ENCODE measurements around the gene WNT8A.
"Not testable (repeated sequence)": the region's sequence is repeated elsewhere in the genome, so short reads cannot be mapped to it uniquely, and the experiment has no call there.

Gene WNT8A

DNA sequence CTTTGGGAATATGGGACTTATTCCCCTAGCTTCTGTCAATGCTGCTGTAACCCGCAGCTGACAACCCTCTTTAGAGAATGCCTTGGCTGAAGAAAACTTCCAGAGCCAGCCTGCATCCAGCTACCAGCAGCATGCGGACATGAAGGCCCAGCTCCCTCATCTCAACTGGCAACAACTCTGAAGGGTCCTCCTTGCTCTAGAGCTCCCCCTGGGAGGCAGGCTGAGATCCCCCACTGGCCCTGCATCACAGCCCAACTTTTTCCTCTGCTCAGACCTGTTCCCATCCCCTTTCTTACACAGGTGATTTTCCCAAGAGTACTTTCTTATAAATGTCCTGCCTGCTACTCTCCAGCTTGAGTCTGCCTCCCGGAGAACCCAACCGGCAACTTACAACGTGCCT is 18.7 kb upstream of the WNT8A start:
- ATAC-seq (replicated peaks) (no peak), DNase-seq (peak in 1 of 3 experiments; percentile 5)
- H3K27me3 Mint-ChIP-seq: no peaks in the 10 kb centered on the region
- no peaks in the 10 kb centered on the region for H3K9me3 Mint-ChIP-seq
- no peak overlapping the region for H3K4me3 Mint-ChIP-seq
- no peak overlapping the region for H3K27ac Mint-ChIP-seq
- H3K4me1 Mint-ChIP-seq (ENCODE audit: low read depth in 2 of 2): peaks cover 4 to 6% of the 10 kb centered on the region in 2 donors
- H3K36me3 Mint-ChIP-seq (ENCODE audit: insufficient read depth): peaks cover 3% of the 10 kb centered on the region

DNA sequence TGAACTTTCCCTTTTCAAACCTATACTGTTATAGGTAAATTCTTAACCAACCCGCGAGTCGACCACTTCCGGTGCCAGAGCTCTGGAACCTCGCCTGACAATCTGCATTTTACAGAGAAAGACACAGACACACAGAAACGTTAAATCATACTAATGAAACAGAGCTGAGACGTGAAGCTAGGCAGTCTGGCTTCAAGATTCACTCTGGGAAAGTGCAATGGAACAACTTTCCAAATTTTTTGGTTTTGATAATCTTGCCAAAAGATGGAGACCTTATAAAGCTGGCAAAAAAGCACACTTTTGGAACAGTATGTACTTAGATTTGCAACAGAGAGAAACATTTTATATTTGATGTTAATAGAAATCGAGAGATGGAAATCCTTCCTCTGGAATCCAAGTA is 15.9 kb upstream of the WNT8A start:
- no peaks in the 10 kb centered on the region for H3K9me3 Mint-ChIP-seq
- peaks cover 0 to 9% of the 10 kb centered on the region in 2 donors for H3K27me3 Mint-ChIP-seq
- ATAC-seq (replicated peaks): no peak
- peaks cover 3% of the 10 kb centered on the region for H3K36me3 Mint-ChIP-seq (ENCODE audit: insufficient read depth)
- H3K4me3 Mint-ChIP-seq: no peak overlapping the region
- H3K4me1 Mint-ChIP-seq (ENCODE audit: low read depth in 2 of 2): peaks cover 4 to 6% of the 10 kb centered on the region in 2 donors
- H3K27ac Mint-ChIP-seq: no peak overlapping the region
- no peak for DNase-seq

- ATAC-seq (replicated peaks): peak; percentile 71
- DNase-seq: peak; percentile 51 to 60 (median 59)
- Mint-ChIP-seq H3K27ac (peak overlapping the region in 1 of 2 donors; percentile 67), H3K4me3 (no peak overlapping the region), H3K27me3 (peaks cover 0 to 9% of the 10 kb centered on the region in 2 donors), H3K36me3 (ENCODE audit: insufficient read depth) (peaks cover 3% of the 10 kb centered on the region), H3K9me3 (no peaks in the 10 kb centered on the region), H3K4me1 (ENCODE audit: low read depth in 2 of 2) (peaks cover 4 to 6% of the 10 kb centered on the region in 2 donors)
These were observed 14.9 kb upstream of the WNT8A start for GRCh38 chr5:138068742-138069600.

DNA sequence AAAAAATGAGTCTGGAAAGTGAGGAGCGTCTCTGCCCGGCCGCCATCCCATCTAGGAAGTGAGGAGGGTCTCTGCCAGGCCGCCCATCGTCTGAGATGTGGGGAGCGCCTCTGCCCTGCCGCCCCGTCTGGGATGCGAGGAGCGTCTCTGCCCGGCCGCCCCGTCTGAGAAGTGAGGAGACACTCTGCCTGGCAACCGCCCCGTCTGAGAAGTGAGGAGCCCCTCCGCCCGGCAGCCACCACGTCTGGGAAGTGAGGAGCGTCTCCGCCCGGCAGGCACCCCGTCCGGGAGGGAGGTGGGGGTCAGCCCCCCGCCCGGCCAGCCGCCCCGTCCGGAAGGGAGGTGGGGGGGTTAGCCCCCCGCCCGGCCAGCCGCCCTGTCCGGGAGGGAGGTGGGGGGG is 13.8 kb upstream of the WNT8A start:
- not testable (repeated sequence) for H3K27me3 Mint-ChIP-seq; H3K36me3 Mint-ChIP-seq (ENCODE audit: insufficient read depth); H3K4me3 Mint-ChIP-seq; H3K9me3 Mint-ChIP-seq; ATAC-seq (replicated peaks); DNase-seq; H3K27ac Mint-ChIP-seq; H3K4me1 Mint-ChIP-seq (ENCODE audit: low read depth in 2 of 2)

GRCh38 chr5:138077064-138077696 is 6.7 kb upstream of the WNT8A start:
- Mint-ChIP-seq H3K4me1 (ENCODE audit: low read depth in 2 of 2) (no peaks in the 10 kb centered on the region), H3K4me3 (no peak overlapping the region), H3K36me3 (ENCODE audit: insufficient read depth) (peaks cover 3% of the 10 kb centered on the region), H3K27ac (no peak overlapping the region), H3K9me3 (no peaks in the 10 kb centered on the region), H3K27me3 (no peaks in the 10 kb centered on the region)
- DNase-seq (peak; percentile 24 to 38 (median 32)), ATAC-seq (replicated peaks) (no peak)

- Mint-ChIP-seq H3K9me3 (no peaks in the 10 kb centered on the region), H3K36me3 (ENCODE audit: insufficient read depth) (peaks cover 3% of the 10 kb centered on the region), H3K27ac (no peak overlapping the region), H3K4me3 (no peak overlapping the region), H3K27me3 (no peaks in the 10 kb centered on the region), H3K4me1 (ENCODE audit: low read depth in 2 of 2) (no peaks in the 10 kb centered on the region)
- ATAC-seq (replicated peaks) (no peak), DNase-seq (no peak)
These were observed 5.7 kb upstream of the WNT8A start for GRCh38 chr5:138078006-138078643.

DNA sequence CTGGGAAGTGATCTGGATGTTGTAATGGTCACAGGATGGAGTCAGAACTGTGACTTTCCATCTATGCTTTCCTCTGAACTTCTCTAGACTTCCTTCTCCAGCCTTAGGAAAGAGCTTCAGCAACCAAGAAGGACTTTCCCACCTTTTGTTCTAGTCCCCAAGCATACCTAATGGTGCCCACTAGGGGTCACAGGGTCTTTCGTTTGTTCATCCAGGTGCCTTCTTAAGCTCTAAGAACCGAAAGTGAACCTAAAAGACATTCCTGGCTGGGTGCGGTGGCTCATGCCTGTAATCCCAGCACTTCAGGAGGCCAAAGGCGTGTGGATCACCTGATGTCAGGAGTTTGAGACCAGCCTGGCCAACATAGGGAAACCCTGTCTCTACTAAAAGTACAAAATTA is 1.8 kb upstream of the WNT8A start:
- Mint-ChIP-seq H3K4me3 (no peak overlapping the region), H3K36me3 (ENCODE audit: insufficient read depth) (no peaks in the 10 kb centered on the region), H3K27ac (peak overlapping the region in 1 of 2 donors; percentile 22), H3K4me1 (ENCODE audit: low read depth in 2 of 2) (no peaks in the 10 kb centered on the region), H3K27me3 (peaks cover 10% of the 10 kb centered on the region in 2 donors), H3K9me3 (no peaks in the 10 kb centered on the region)
- no peak for ATAC-seq (replicated peaks)
- no peak for DNase-seq

- no peak for ATAC-seq (replicated peaks)
These were observed 7.9 kb downstream of the WNT8A start for GRCh38 chr5:138091685-138092084.

DNA sequence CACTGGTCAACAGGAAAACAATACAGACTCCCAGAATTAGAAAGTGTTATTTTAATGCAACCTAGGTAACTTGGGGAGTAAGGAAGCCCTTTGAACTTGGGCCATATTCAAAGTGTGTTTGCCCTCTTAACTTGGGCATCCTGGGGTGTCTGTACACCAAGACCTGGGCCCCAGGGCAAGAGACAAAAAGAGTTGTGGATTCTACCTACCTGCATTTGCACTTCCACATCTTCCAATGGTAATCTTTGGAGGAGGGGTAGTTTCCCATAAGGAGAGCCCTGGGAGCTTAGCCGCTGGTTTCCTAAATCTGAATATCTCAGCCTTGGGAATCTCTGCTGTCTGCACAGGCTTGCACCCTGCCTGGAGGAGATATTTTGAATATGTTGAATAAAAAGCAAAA is 8.5 kb downstream of the WNT8A start:
- DNase-seq (no peak), ATAC-seq (replicated peaks) (no peak)
- Mint-ChIP-seq H3K4me3 (no peak overlapping the region), H3K27me3 (peaks cover 24 to 44% of the 10 kb centered on the region in 2 donors), H3K36me3 (ENCODE audit: insufficient read depth) (no peaks in the 10 kb centered on the region), H3K9me3 (no peaks in the 10 kb centered on the region), H3K4me1 (ENCODE audit: low read depth in 2 of 2) (peaks cover 0 to 2% of the 10 kb centered on the region in 2 donors), H3K27ac (no peak overlapping the region)

More at GRCh38 chr5:138091685-138092084, 7.9 kb downstream of the WNT8A start:
- Mint-ChIP-seq H3K27me3 (peaks cover 20 to 38% of the 10 kb centered on the region in 2 donors), H3K9me3 (no peaks in the 10 kb centered on the region), H3K4me3 (no peak overlapping the region), H3K4me1 (ENCODE audit: low read depth in 2 of 2) (peaks cover 0 to 2% of the 10 kb centered on the region in 2 donors), H3K36me3 (ENCODE audit: insufficient read depth) (no peaks in the 10 kb centered on the region), H3K27ac (no peak overlapping the region)
- no peak for DNase-seq

GRCh38 chr5:138093036-138093435 is 9.2 kb downstream of the WNT8A start:
- peaks cover 29 to 51% of the 10 kb centered on the region in 2 donors for H3K27me3 Mint-ChIP-seq
- H3K36me3 Mint-ChIP-seq (ENCODE audit: insufficient read depth): no peaks in the 10 kb centered on the region
- H3K4me3 Mint-ChIP-seq: no peak overlapping the region
- H3K9me3 Mint-ChIP-seq: no peaks in the 10 kb centered on the region
- H3K27ac Mint-ChIP-seq: no peak overlapping the region
- DNase-seq (no peak), ATAC-seq (replicated peaks) (no peak)
- peaks cover 0 to 2% of the 10 kb centered on the region in 2 donors for H3K4me1 Mint-ChIP-seq (ENCODE audit: low read depth in 2 of 2)

- Mint-ChIP-seq H3K27ac (no peak overlapping the region), H3K4me1 (ENCODE audit: low read depth in 2 of 2) (peaks cover 0 to 2% of the 10 kb centered on the region in 2 donors), H3K4me3 (no peak overlapping the region), H3K27me3 (peaks cover 39 to 59% of the 10 kb centered on the region in 2 donors), H3K9me3 (no peaks in the 10 kb centered on the region), H3K36me3 (ENCODE audit: insufficient read depth) (no peaks in the 10 kb centered on the region)
- ATAC-seq (replicated peaks) (no peak), DNase-seq (no peak)
These were observed 11.5 kb downstream of the WNT8A start for GRCh38 chr5:138095100-138095907.

DNA sequence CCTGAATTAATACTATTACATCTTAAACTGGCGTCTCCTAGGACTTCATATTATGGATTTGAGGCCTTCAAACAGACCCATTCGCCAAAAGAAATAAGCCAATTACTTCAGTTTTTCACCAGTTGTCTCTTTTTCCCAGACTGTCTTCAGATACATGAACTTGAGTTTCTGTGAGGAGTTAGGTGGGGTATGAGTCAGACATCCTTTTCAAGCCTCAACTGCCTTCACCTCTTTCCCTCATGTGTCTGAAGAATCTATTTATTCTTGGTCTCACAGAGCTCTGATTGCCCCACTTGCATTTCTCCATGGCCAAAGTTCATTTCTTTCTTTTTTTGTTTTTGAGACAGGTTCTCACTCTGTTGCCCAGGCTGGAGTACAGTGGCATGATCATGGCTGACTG is 12.5 kb downstream of the WNT8A start:
- ATAC-seq (replicated peaks) (no peak), DNase-seq (no peak)
- Mint-ChIP-seq H3K27me3 (peaks cover 47 to 59% of the 10 kb centered on the region in 2 donors), H3K9me3 (no peaks in the 10 kb centered on the region), H3K27ac (no peak overlapping the region), H3K4me1 (ENCODE audit: low read depth in 2 of 2) (peaks cover 0 to 2% of the 10 kb centered on the region in 2 donors), H3K36me3 (ENCODE audit: insufficient read depth) (no peaks in the 10 kb centered on the region), H3K4me3 (no peak overlapping the region)
